NCI-H2171 treated with DMSO at 0.1 percent for 48 hours (cell line): ENCODE data around the gene ATP2C2.
A peak's percentile ranks its signal among the peaks of the same experiment; 100 is the strongest.
"Not testable (repeated sequence)": the region's sequence is repeated elsewhere in the genome, so short reads cannot be mapped to it uniquely, and the experiment has no call there.

Experiments used
- DNase-seq: peaks from one replicate; lab custom pipeline; 2025; lab: John Stamatoyannopoulos, UW

The ATP2C2 gene

DNA sequence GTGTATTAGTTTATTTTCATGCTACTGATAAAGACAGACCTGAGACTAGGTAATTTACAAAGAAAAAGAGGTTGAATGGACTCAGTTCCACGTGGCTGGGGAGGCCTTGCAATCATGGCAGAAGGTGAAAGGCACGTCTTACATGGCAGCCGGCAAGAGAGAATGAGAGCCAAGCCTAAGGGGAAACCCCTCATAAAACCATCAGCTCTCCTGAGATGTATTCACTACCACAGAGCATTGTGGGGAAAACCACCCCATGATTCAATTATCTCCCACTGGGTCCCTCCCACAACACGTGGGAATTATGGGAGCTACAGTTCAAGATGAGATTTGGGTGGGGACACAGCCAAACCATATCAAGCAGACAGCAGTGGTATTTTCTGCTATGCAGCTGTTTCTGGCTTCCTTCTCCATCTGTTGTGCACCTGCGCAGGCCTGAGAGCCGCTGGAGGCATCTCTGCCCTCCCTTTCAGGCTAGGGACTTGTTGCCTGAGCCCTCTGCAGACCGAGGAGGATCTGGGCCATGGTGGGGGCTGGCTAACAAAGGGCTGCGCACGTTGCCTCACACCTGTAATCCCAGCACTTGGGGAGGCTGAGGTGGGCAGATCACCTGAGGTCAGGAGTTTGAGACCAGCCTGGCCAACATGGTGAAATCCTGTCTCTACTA lies 82.8 kb downstream of the ATP2C2 start:
- DNase-seq = not testable (repeated sequence)

DNA sequence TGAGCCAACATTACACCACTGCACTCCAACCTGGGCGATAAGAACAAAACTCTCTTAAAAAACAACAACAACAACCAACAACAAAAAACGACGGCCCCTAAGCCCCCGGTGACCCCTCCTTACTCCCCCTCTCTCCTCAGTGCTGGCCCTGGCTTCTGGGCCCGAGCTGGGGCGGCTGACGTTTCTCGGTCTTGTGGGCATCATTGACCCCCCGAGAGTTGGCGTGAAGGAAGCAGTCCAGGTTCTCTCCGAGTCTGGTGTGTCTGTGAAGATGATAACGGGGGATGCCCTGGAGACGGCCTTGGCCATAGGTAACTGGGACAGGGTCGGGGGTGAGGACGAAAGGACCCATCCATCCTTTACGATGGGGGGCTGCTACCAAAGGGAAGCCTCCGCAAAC lies 83.4 kb downstream of the ATP2C2 start:
- no peak for DNase-seq

DNA sequence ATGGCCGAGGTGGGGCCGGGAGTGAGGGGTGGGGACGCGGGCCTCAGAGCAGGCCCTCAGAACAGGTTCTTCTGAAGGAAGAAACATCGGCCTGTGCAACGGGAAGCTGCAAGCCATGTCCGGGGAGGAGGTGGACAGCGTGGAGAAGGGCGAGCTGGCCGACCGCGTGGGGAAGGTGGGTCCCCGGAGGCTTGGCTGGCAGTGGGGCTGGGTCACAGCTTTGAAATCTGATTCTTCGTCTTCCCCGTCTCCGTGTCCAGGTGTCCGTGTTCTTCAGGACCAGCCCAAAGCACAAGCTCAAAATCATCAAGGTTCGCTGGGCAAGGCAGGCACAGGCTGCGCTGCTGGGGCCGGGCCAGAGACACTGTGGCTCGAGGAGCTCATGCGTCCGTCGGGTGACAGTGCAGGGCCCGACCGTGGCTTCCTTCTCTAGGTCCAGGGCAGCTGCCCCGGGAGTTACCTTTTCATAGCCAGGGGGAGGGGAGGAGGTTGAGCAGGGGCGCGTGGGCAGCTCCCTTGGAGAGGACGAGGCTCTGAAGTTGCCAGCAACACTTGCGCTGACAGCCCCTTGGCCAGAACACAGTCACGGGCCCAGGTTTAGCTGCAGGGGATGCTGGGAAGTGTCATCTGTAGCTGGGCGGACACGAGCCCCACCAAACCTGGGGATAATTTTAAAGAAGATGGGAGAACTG lies 84.9 kb downstream of the ATP2C2 start:
- no peak for DNase-seq

DNA sequence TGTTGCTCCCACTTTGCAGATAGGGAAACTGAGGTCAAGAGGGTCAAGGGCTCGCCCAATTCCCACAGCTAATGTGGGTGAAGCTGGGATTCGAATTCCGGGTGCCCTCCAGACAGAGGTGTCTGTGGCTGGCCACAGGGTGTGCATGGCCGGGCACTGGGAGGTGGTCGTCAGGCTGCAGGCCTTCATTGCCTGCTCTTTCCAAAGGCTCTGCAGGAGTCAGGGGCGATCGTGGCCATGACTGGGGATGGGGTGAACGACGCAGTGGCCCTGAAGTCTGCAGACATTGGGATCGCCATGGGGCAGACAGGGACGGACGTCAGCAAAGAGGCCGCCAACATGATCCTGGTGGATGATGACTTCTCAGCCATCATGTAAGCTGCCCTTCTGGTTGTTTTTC lies 86.3 kb downstream of the ATP2C2 start:
- DNase-seq = no peak

DNA sequence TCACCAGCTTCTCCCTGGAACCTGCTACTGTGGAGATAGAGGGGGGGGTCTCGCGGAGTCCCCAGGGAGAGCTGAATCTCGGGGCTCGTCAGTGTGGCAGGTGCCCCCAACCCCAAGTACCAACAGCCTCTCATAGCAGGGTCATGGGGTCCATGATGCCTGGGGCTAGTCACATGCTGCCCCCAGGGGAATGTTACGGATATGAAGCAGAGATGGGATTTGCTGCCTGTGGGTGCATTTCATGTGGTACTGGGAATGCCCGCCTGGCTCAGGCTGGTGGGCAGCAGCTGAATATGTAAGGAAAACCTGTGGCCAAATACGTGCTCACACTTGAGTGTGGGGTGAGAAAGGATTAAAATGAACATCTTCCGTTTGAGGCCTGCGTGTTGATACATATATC lies 86.7 kb downstream of the ATP2C2 start:
- DNase-seq = no peak

DNA sequence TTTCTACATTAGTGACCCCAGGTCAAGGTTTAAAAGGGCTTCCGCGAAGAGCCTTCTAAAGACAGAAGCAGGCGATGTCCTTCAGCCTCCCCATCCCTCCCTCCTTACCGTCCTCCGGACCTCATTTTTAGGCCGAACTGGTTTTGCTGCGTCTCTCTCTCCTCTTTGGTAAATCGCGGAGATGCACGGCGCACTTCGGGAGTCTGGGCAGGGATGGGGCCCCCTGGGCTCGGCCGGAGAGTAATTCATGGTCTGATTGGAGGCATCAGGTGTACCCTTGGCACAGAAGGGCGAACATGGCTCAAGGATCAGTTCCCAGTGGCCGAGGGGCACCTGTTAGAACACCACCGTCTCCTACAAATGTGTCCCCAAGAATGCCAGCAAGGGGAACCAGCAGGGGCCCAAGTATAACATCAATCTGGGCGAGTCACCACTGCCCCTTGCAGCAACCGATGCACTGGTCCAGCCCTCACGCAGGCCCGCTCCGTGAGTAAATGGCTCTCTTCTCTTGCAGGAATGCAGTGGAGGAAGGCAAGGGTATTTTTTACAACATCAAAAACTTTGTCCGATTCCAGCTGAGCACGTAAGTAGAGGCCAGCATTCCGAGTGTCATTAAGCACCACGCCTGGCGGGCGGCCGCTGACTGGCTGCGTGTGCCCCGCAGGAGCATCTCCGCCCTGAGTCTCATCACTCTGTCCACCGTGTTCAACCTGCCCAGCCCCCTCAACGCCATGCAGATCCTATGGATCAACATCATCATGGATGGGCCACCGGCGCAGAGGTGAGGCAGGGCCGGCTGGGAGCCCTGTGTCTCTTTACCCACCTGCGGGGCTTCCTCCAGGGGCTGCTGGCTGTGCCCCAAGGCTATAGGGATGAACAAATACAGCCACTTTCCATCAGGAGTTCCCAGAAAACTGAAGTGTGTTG lies 90.5 kb downstream of the ATP2C2 start:
- no peak for DNase-seq

DNA sequence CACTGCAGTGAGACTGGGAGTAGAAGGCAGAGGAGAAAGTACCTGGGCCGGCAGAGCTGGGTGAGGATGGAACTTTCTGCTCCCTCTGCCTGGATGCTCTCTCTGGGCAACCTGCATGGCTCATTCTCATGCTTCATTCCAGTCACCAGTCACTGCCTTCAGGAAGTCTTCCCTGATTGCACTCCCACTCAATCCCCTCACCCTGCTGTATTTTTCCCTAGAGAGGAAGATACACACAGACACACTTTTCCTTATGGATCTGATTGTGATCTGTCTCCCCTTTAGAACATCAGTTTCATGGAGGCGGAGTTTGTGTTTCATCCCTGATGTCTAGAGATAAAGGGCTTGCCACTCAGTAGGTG lies 91.2 kb downstream of the ATP2C2 start:
- DNase-seq = no peak

DNA sequence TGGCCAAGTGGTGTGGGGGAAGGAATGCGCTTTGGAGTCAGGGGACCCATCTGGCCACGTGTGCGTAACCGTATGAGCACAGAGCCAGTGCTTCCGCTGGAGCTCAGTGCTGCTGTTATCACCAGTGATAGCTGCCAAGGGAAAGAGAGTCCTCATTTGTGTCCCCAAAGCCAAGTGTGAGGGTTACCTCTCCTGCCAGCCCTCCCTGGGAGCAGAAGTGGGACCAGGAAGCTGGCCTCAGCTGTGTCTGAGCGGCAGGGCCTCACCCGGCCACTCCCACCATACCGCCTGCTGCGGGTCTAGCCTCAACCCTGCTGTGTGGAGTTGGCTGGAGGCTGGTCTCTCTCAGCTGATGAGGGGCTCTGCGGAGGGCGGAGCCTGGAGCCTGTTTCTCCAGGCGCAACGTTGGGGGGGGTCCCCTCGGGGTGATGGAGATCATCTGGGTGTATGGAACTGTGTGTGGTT lies 91.6 kb downstream of the ATP2C2 start:
- DNase-seq = peak; percentile 77

DNA sequence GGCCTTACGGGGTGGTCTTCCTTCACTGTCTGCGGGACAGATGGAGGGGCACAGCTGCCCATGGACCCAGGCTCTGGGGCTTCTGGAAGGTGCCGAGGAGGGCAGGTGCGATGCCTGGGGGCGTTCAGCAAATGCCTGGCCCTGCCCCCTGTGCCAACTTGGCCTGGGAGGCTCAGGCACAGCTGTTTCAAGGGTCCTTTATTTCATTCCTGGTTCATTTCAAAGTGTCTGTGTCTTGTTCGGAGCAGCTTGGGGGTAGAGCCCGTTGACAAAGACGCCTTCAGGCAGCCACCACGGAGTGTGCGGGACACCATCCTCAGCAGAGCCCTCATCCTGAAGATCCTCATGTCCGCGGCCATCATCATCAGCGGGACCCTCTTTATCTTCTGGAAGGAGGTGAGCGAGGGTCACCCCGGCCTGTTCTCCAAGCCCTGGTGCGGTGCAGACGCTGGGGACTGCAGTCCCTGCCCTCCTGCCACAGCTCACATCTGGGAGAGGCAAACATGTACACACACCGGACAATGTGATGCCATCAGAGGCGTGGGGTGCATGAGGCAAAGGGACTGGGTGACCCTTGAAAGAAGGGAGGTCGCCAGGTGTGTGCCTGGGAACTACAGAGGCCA lies 92.2 kb downstream of the ATP2C2 start:
- DNase-seq = no peak

DNA sequence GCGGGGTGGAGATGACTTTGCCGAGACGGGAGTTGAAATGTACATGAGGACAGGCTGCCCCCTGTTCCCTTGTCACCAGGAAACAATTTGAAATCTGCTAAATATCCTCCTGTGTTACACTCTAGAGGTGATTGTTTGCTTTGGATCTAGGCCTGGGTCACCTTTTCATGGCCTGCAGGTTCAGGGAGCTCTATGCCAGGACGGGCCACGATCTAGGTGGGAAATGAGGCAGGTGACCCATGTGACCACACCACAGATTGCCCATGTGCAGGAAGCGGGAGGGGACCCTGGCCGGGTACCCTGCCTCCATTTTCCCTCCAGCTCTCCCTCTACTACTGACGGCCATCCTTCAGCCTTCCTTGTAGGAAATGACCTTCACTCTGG lies 92.7 kb downstream of the ATP2C2 start:
- no peak for DNase-seq

DNA sequence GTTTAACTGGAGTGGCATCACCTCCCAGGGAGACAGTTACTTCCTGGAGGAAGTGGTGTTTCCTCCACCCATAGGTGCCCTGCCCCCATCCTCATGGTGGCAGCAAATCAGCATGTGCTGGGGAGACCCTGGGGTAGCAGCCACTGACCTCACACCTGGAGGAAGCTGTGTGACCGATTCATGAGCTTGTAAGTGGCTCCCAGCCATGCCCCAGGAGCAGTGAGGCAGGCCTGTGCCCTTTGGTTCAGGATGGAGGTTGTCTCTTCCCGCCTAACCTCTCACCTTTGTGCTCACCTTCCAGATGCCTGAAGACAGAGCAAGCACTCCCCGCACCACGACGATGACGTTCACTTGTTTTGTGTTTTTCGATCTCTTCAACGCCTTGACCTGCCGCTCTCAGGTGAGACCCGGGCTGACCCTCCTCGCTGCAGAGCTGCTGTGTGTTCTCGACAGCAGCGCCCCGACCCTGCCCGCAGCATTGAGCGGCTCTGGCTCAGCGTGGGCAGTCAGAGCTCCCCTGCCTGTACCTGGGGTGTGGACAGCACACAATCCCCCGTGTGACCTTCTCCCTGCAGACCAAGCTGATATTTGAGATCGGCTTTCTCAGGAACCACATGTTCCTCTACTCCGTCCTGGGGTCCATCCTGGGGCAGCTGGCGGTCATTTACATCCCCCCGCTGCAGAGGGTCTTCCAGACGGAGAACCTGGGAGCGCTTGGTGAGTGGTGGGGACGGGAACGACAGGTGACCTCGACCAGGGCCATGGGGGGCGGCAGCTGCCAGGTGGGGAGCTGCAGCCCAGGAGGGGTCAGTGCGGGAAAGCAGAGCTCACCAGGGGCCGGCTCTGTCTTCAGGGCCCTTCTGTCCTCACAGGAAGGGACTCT lies 93.3 kb downstream of the ATP2C2 start:
- DNase-seq = no peak

DNA sequence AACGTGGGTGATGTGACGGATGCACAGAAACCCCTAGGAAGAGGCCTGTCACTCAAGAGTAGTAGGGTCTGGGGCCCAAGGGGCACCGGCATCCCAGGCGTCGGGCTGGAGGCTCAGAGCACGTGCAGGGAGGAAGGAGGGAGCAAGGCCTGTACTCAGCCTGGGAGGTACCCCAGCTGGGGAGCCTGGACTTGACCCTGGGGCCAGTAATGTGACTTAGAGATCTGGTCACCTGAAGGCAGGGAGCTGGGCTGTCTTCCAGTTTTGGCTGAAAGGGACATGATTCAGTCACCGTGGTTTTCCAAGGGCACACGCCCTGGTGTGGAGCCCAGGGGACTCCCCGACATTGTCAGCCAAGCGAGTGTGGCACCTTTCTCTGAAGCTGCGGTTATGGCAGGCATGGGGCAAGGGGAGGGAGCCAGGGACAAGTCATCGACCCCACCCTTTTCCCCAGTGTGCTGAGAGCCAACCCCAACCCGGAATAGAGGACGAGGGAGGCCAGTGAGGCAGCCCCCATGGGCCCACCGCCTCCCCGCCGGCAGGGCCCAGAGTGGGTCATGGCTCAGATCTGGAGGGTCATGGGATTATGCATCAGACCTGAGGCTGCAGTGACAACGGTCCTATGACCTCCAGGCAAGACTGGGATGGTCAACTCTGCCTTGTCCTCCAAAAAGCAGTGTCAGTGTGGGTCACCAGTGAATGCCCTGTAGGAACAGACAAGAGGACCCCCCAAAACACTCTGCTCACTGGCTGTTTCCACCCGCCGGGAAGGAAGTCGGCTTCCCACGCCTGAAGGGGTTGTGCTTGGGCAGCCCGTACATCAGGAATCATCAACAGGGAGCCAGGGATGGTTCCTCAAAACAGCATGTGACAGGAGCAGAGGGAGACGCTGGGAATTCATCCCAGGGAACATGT lies 94.2 kb downstream of the ATP2C2 start:
- DNase-seq = no peak

DNA sequence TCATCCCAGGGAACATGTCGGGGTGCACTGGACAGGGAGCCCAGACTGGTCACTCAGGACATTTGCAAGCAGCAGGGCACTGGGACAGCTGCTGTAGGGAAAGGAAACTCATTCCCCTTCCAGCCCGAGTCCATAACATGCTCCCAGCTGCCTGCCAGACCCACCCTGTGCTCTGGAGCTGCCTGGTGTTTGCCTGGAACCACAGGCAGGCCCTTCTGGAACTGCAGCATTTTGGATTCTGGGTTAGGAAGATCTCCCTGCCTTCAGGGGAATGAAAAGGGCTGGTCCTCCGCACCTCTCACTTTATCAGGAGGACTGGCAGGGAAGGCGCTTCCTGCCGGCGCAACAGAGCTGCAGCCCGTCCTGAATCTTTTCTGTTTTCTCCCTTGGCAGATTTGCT lies 94.9 kb downstream of the ATP2C2 start:
- DNase-seq = no peak

DNA sequence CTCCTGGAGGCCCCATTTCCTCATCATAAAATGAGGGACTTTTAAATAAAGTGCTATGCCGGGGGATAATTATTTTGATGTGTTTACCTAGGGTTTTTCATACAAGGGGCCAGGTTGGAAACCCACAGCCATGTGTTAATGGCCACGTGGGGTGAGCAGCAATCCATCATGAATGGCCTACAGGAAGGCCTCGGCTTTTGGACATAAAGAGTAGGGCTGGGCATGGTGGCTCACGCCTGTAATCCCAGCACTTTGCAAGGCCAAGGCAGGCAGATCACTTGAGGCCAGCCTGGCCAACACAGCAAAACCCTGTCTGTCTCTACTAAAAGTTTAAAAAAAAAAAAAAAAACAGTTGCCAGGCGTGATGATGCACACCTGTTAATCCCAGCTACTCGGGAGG lies 95.8 kb downstream of the ATP2C2 start:
- DNase-seq = no peak

DNA sequence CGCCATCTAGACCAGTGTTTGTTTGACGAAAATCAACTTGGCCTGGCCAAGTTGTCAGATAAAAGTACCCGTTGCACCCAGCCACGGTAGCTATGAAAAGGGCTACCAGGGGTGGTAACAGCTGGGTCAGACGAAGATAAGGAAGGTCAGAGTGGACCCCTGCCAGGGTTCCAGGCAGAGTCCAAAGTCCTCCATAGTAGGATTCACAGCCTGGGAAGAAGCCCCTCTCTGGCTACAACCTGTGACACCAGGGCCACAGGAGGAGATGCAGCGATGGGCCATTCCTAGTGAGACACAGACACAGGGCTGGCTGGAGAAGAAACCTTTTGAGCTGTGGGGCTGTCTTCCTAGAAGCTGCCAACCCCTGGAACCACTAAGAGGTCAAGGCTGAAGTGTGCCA lies 96.8 kb downstream of the ATP2C2 start:
- no peak for DNase-seq

DNA sequence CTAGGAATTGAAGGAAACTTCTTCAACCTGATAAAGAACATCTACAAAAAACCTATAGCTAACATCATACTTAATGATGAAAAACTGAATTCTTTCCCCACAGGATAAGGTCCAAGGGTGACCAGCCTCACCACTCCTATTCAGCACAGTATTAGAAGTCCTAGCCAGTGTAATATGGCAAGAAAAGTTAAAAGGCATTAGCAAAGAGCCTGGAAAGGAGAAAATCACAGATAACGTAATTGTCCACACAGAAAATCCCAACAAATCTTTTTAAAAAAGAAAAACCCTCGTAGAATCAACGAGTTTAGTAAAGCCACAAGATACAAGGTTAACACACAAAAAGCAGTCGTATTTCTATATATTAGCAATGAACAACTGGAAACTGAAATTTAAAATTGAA lies 98.4 kb downstream of the ATP2C2 start:
- DNase-seq = no peak

DNA sequence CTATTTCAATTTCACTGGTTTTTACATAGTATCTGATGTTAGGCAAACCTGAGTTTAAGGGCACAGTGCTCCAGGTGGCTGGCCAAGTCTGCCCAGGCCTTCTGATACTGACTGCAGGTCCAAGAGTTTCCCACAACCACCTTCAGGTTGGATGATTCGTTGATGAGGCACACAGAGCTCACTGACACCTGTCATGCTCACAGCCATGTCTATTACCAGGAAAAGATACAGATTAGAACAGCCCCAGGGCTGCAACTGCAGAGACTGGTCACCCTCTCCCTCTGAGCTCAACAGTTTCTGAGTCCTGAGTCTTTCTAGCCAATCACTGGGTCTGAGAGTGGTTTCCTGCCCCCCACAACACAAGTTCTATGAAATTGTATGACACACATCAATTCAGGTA lies 98.9 kb downstream of the ATP2C2 start:
- DNase-seq = no peak

DNA sequence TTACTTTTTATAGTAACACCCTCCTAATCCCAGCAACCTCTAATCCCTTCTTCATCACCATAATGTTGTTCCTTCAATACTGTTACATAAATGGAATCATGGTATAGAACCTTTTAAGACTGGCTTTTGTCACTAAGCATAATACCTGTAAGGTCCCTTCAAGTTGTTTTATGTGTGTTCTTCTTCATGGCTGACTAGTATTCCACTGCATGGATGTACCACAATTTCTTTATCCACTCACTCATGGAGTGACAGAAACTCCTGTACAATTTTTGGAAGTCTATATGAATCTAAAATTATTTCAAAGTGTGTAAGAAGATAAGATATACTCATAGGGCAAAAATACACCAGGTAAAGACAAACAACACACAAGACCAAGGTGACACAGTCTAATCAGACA lies 99.4 kb downstream of the ATP2C2 start:
- DNase-seq = no peak

DNA sequence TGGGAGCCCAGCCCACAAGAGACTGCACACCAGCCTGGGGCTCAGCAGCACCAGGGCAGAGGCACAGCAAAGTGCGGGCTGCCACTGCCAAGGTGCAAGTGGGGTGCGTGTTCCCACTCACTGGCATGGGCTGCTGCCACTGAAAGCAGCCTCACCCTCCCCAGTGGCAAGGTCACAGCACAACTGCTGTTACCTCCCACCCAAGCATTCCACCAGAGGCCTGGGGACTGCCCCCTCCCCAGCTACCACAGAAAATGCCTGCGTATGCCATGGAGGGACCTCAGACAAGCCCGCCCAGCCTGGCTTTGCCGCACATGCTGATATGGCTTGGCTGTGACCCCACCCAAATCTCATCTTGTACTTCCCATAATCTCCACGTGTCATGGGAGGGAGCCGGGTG lies 103.0 kb downstream of the ATP2C2 start:
- no peak for DNase-seq

DNA sequence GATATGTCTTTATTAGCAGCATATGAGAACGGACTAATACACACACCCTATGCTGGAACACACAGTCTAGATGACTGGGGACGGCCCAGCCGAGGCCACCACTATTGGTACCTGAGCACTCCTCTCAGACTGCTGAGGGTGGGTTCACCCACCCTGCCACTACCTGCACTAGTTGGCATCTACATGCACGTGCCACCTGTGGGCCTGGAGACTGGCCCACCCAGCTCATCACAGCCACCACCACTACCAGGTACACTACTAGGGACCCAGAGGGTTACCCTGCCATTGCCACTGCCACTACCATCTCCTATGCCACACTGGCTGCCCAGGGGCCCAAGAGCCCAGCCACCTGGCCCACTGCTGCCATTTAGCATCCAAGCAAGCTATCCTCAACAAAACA lies 103.6 kb downstream of the ATP2C2 start:
- no peak for DNase-seq
